Stomach (tissue), 4 donors: ENCODE results near the gene LIPA.

Experiments used
- CTCF ChIP-seq, 7 experiments: fragments of 450-650 bp in 4 of 7; fragments of 200-600 bp in 3 of 7; sonication (generic) in 3 of 7; IDR thresholded peaks; one replicate each; pipeline ENCODE4 v1.5.1; 2016 to 2019; ENCODE audit warnings: antibody characterized with exemption in 7 of 7, control low read depth in 2 of 7, mild to moderate bottlenecking in 1 of 7
- EP300 ChIP-seq: sonication (generic); formaldehyde crosslinking; IDR thresholded peaks from one replicate; pipeline ENCODE4 v1.6.1; 2017; ENCODE audit warnings: antibody characterized with exemption
- POLR2A ChIP-seq, 4 donors: fragments of 450-650 bp; IDR thresholded peaks; one replicate each; pipeline ENCODE4 v1.6.1; 2016; ENCODE audit warnings: antibody characterized with exemption in 4 of 4, control low read depth in 2 of 4, mild to moderate bottlenecking in 1 of 4, moderate library complexity in 1 of 4
- POLR2AphosphoS5 ChIP-seq, 3 donors: sonication (generic); formaldehyde crosslinking; IDR thresholded peaks; one replicate each; pipeline ENCODE4 v1.6.1; 2016; ENCODE audit warnings: antibody characterized with exemption in 3 of 3

GRCh38 chr10:89207801-89208551 is 43.6 kb downstream of the LIPA start:
- TF ChIP-seq CTCF (IDR thresholded peaks at IDR 0.05) (no peak), EP300 (no peak), POLR2AphosphoS5 (IDR thresholded peaks at IDR 0.05) (no peak), POLR2A (IDR thresholded peaks at IDR 0.05) (no peak)
